ENCODE results near the gene DLL3. TPM values are rescaled to one million over a fixed set of nuclear protein-coding genes. Genes with fewer than 3 reads are reported as not detected.

DLL3 gene
- total RNA-seq, 4 donors from 2014 or later = not detected

DNA sequence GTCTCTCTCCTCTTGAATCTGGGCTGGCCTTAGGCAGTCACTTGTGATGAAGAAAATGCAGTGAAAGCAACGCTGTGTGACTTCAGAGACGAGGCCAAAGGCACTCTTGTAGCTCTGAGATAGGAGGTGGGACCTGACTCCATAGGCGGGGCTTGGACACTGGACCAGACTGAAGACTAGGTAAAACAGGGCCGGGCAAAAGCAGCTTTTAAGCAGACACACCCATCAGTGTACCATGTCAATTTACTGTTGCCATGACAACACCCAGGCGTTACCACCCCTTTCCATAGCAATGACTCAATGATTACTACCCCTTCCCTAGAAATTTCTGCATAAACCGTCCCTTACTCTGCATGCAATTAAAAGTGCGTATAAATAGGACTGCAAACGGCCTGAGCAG is 47.9 kb downstream of the DLL3 start:
- H3K36me3 ChIP-seq = no peaks in the 10 kb centered on the region
- no peak for ATAC-seq
- H3K4me1 ChIP-seq = no peaks in the 10 kb centered on the region
- H3K27ac ChIP-seq = no peak overlapping the region
- WGBS, 2 donors (ENCODE audit: low coverage in 1 of 2) = 60 to 65% methylated on average over 3 to 5 of the region's 8 CpGs
- H3K27me3 ChIP-seq = peaks cover 27% of the 10 kb centered on the region
- no peaks in the 10 kb centered on the region for H3K9me3 ChIP-seq
- H3K4me3 ChIP-seq = no peak overlapping the region
- no peak for TF ChIP-seq POLR2AphosphoS5 (IDR thresholded peaks at IDR 0.05)
- TF ChIP-seq CTCF (IDR thresholded peaks at IDR 0.05) = no peak
- no peak for TF ChIP-seq POLR2A (IDR thresholded peaks at IDR 0.05)
- TF ChIP-seq EP300 (IDR thresholded peaks at IDR 0.05) = no peak

- H3K9me3 ChIP-seq = no peaks in the 10 kb centered on the region
- peaks cover 51% of the 10 kb centered on the region for H3K27me3 ChIP-seq
- H3K4me1 ChIP-seq = no peaks in the 10 kb centered on the region
- TF ChIP-seq POLR2AphosphoS5 (IDR thresholded peaks at IDR 0.05) = no peak
- H3K27ac ChIP-seq = no peak overlapping the region
- H3K36me3 ChIP-seq = no peaks in the 10 kb centered on the region
- no peak overlapping the region for H3K4me3 ChIP-seq
- ATAC-seq = no peak
- 82 to 95% methylated on average over 4 to 5 of the region's 5 CpGs for WGBS, 2 donors (ENCODE audit: low coverage in 1 of 2)
Observed at GRCh38 chr19:39550197-39550596, 51.5 kb downstream of the DLL3 start.

- Histone ChIP-seq H3K27me3 (peaks cover 49% of the 10 kb centered on the region), H3K9me3 (no peaks in the 10 kb centered on the region), H3K4me3 (no peak overlapping the region), H3K27ac (no peak overlapping the region), H3K4me1 (no peaks in the 10 kb centered on the region), H3K36me3 (no peaks in the 10 kb centered on the region)
- no peak for ATAC-seq
- 56% methylated on average over 5 of the region's 7 CpGs; no CpG with 5 or more reads in 1 of the 2 donors for WGBS, 2 donors (ENCODE audit: low coverage in 1 of 2)
- TF ChIP-seq POLR2AphosphoS5 (IDR thresholded peaks at IDR 0.05) (no peak), POLR2A (IDR thresholded peaks at IDR 0.05) (no peak), CTCF (IDR thresholded peaks at IDR 0.05) (no peak), EP300 (IDR thresholded peaks at IDR 0.05) (no peak)
Observed at GRCh38 chr19:39553082-39553652, 54.4 kb downstream of the DLL3 start.

DNA sequence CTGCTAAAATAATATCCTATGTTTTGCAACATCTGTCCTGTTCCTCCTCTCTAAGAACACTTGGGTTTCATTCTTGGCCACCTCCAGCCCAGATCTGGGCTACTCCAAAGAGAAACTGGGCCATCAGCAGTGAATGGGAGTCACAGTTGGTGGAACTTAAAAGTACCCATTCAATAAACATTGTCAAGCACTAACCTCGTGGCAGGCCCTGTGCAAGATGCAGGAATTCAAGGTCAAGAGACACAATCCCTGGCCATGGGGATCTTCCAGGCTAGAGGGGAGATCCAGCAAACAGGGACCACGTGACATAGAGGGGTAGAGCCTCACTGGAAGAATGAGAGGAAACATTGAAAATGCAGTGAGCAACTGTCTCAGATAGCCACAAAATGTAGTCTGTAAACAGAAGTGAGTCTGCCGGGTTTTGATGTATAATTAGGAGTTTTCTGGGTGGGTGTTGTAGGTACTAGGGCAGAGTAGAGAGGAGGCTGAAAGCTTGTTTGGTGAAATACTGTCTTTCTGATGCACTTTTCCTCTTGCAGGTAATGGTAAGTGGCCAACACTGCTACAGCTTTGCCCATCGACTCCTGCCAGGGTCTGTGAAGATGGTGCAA is 56.1 kb downstream of the DLL3 start:
- H3K4me3 ChIP-seq = no peak overlapping the region
- TF ChIP-seq EP300 (IDR thresholded peaks at IDR 0.05) (no peak), CTCF (IDR thresholded peaks at IDR 0.05) (no peak)
- peaks cover 43% of the 10 kb centered on the region for H3K27me3 ChIP-seq
- H3K27ac ChIP-seq = no peak overlapping the region
- ATAC-seq = no peak
- no peaks in the 10 kb centered on the region for H3K9me3 ChIP-seq
- 55 to 68% methylated on average over 3 of the region's 4 CpGs for WGBS, 2 donors (ENCODE audit: low coverage in 1 of 2)
- no peaks in the 10 kb centered on the region for H3K4me1 ChIP-seq
- no peaks in the 10 kb centered on the region for H3K36me3 ChIP-seq

DNA sequence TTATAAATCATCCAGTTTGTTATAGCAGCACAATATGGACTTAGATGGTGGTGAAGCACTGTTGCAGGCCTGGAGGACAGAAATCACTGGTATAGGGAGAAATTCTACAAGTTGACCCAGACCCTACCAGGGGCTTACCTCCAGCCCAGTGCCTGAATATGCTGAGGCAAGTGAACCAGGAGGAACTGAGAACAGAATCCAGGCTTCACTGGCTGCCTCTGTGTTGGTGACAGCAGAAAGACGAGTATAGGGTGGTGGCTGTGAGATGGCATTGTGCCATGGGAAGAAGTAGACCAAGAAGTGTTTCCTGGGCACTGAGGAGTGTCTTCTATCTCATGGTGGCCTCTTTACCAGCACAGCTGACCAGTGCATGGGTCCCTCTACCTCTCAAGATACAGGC is 57.1 kb downstream of the DLL3 start:
- H3K27ac ChIP-seq = no peak overlapping the region
- 29 to 60% methylated on average over 1 of the region's 1 CpG for WGBS, 2 donors (ENCODE audit: low coverage in 1 of 2)
- no peak overlapping the region for H3K4me3 ChIP-seq
- no peaks in the 10 kb centered on the region for H3K9me3 ChIP-seq
- no peak for TF ChIP-seq POLR2A (IDR thresholded peaks at IDR 0.05)
- TF ChIP-seq EP300 (IDR thresholded peaks at IDR 0.05) = no peak
- no peak for TF ChIP-seq CTCF (IDR thresholded peaks at IDR 0.05)
- no peak for TF ChIP-seq POLR2AphosphoS5 (IDR thresholded peaks at IDR 0.05)
- H3K4me1 ChIP-seq = no peaks in the 10 kb centered on the region
- H3K27me3 ChIP-seq = peaks cover 43% of the 10 kb centered on the region
- no peak for ATAC-seq
- no peaks in the 10 kb centered on the region for H3K36me3 ChIP-seq

Other genes with a start within 250 kb of the DLL3 start
- not detected for gene IFNL2, start 230.6 kb upstream of the DLL3 start, total RNA-seq
- not detected for gene IFNL1, start 202.5 kb upstream of the DLL3 start, total RNA-seq
- 1 to 10 TPM in 2 of 4 donors, under 1 TPM in 2; 0.16 to 1.5 (median 1.1) TPM for gene LRFN1, start 178.1 kb upstream of the DLL3 start, total RNA-seq
- gene GMFG, start 162.9 kb upstream of the DLL3 start, total RNA-seq = 10 to 100 TPM in 3 of 4 donors, 1 to 10 TPM in 1; 5.2 to 19.5 (median 14.8) TPM
- gene SAMD4B, start 156.5 kb upstream of the DLL3 start, total RNA-seq = 100 to 1,000 TPM in 1 of 4 donors, 10 to 100 TPM in 3; 68.2 to 121 (median 92.8) TPM
- gene PAF1, start 107.8 kb upstream of the DLL3 start, total RNA-seq = 10 to 100 TPM; 32.8 to 48.0 (median 44.0) TPM
- gene MED29, start 107.6 kb upstream of the DLL3 start, total RNA-seq = 10 to 100 TPM; 30.0 to 50.7 (median 36.4) TPM
- gene ZFP36, start 92.1 kb upstream of the DLL3 start, total RNA-seq = 100 to 1,000 TPM in 3 of 4 donors, 10 to 100 TPM in 1; 78.6 to 276 (median 158) TPM
- gene PLEKHG2, start 86.3 kb upstream of the DLL3 start, total RNA-seq = 10 to 100 TPM; 19.5 to 35.3 (median 23.4) TPM
- gene RPS16, start 63.0 kb upstream of the DLL3 start, total RNA-seq = 1,000 to 10,000 TPM; 1,023 to 1,769 (median 1,110) TPM
- 10 to 100 TPM; 71.5 to 99.1 (median 87.0) TPM for gene SUPT5H, start 53.4 kb upstream of the DLL3 start, total RNA-seq
- 10 to 100 TPM; 50.8 to 53.5 (median 52.4) TPM for gene TIMM50, start 18.1 kb upstream of the DLL3 start, total RNA-seq
- not detected for gene SELENOV, start 16.2 kb downstream of the DLL3 start, total RNA-seq
- gene EID2B, start 33.9 kb downstream of the DLL3 start, total RNA-seq = 1 to 10 TPM; 5.0 to 8.3 (median 6.5) TPM
- gene EID2, start 41.2 kb downstream of the DLL3 start, total RNA-seq = 10 to 100 TPM; 11.4 to 17.3 (median 14.7) TPM
- not detected for gene LGALS13, start 103.6 kb downstream of the DLL3 start, total RNA-seq
- not detected for gene LGALS16, start 157.0 kb downstream of the DLL3 start, total RNA-seq
- gene LGALS14, start 205.5 kb downstream of the DLL3 start, total RNA-seq = not detected
- gene CLC, start 239.1 kb downstream of the DLL3 start, total RNA-seq = not detected